Ovary (tissue), 3 donors: Measurements from ENCODE around the gene MCTP1.

Source experiments
- EP300 ChIP-seq: sonication (generic); formaldehyde crosslinking; IDR thresholded peaks from one replicate; pipeline ENCODE4 v1.6.1; 2017; ENCODE audit warnings: antibody characterized with exemption
- POLR2A ChIP-seq: fragments of 450-650 bp; IDR thresholded peaks from one replicate; pipeline ENCODE4 v1.6.1; 2017; ENCODE audit warnings: antibody characterized with exemption, mild to moderate bottlenecking, moderate library complexity
- TF ChIP-seq, protein P1 (sequence below), 3 donors: fragments of 450-650 bp in 2 of 3; fragments of 200-600 bp in 1 of 3; IDR thresholded peaks; one replicate each; pipeline versions ENCODE4 v1.5.1 to v1.8.0; 2016 to 2022; ENCODE audit warnings: antibody characterized with exemption in 3 of 3, mild to moderate bottlenecking in 1 of 3
- donor health status: DM: no; HTN: no; CAD: no.

DNA sequence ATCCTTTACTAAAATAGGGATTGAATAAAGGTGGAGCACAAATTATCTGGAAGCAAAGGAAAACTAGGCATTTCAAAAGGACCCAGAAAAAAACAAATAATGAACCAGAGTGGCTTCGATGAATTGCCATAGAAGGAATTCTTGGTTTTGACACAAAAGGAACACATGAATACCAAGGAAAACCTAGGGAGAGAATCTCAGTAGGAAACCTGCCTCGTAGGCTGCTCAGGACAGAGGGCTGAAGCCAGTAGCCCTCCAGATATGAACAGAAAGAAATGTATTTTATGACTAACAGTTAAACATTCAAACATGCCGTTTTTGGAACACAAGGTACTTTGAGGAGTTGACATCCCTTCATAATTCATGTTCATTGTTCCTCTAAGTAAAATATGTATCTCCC is 420.9 kb downstream of the MCTP1 start:
- TF ChIP-seq, protein P1, sequence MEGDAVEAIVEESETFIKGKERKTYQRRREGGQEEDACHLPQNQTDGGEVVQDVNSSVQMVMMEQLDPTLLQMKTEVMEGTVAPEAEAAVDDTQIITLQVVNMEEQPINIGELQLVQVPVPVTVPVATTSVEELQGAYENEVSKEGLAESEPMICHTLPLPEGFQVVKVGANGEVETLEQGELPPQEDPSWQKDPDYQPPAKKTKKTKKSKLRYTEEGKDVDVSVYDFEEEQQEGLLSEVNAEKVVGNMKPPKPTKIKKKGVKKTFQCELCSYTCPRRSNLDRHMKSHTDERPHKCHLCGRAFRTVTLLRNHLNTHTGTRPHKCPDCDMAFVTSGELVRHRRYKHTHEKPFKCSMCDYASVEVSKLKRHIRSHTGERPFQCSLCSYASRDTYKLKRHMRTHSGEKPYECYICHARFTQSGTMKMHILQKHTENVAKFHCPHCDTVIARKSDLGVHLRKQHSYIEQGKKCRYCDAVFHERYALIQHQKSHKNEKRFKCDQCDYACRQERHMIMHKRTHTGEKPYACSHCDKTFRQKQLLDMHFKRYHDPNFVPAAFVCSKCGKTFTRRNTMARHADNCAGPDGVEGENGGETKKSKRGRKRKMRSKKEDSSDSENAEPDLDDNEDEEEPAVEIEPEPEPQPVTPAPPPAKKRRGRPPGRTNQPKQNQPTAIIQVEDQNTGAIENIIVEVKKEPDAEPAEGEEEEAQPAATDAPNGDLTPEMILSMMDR (IDR thresholded peaks at IDR 0.05) = no peak
- TF ChIP-seq EP300 = no peak
- no peak for TF ChIP-seq POLR2A
